ENCODE results near the gene BPGM.

The BPGM gene

DNA sequence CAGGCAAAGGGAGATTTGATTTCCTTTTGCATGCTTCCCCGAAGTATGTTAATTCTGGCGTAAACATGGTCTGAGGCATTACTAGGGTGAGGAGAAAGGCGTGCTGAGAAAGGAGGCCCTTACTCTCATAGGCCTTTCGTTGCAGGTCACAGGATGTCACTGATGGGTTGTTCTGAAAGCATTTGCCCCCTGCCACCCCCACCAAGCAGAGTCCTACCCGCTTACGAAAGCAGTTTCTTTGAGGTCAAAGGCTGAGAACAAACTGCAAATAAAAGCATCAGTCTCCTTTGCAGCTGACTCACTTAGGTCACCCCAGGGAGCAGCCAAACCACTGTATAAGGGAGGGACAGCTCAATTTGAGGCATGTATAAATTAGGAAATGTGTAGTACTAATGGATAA lies 57.1 kb downstream of the BPGM start:
- Histone ChIP-seq H3K27me3 (no peaks in the 10 kb centered on the region), H3K36me3 (no peaks in the 10 kb centered on the region), H3K4me3 (ENCODE audit: low read depth in 1 of 2, low read length in 1 of 2) (no peak overlapping the region), H3K27ac (no peak overlapping the region), H3K9me3 (no peaks in the 10 kb centered on the region), H3K4me1 (ENCODE audit: control insufficient read depth in 1 of 2, insufficient read depth in 1 of 2, low read depth in 1 of 2, low read length in 1 of 2) (no peaks in the 10 kb centered on the region)
- TF ChIP-seq, protein P1, sequence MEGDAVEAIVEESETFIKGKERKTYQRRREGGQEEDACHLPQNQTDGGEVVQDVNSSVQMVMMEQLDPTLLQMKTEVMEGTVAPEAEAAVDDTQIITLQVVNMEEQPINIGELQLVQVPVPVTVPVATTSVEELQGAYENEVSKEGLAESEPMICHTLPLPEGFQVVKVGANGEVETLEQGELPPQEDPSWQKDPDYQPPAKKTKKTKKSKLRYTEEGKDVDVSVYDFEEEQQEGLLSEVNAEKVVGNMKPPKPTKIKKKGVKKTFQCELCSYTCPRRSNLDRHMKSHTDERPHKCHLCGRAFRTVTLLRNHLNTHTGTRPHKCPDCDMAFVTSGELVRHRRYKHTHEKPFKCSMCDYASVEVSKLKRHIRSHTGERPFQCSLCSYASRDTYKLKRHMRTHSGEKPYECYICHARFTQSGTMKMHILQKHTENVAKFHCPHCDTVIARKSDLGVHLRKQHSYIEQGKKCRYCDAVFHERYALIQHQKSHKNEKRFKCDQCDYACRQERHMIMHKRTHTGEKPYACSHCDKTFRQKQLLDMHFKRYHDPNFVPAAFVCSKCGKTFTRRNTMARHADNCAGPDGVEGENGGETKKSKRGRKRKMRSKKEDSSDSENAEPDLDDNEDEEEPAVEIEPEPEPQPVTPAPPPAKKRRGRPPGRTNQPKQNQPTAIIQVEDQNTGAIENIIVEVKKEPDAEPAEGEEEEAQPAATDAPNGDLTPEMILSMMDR (IDR thresholded peaks at IDR 0.05) = no peak

DNA sequence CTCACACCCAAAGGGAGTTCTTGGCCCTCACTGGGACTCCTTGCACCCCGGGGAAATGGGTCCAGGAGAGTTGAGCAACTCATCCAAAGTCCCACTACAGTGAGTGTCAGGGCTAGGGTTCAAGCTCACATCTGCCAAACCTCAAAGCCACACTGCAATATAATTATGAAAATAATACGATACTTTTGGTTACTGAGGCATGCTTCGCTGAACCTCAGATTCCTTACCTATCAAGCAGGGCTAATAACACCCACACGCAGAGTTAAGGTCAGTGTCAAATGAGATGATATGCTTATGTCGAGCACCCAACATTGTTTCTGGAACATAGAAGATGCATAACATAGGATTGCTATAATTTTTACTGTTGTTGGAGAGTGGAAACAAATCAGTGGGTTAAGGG lies 58.2 kb downstream of the BPGM start:
- Histone ChIP-seq H3K27ac (no peak overlapping the region), H3K9me3 (no peaks in the 10 kb centered on the region), H3K36me3 (no peaks in the 10 kb centered on the region), H3K4me1 (ENCODE audit: control insufficient read depth in 1 of 2, insufficient read depth in 1 of 2, low read depth in 1 of 2, low read length in 1 of 2) (no peaks in the 10 kb centered on the region), H3K27me3 (no peaks in the 10 kb centered on the region), H3K4me3 (ENCODE audit: low read depth in 1 of 2, low read length in 1 of 2) (no peak overlapping the region)
- TF ChIP-seq, protein P1 (IDR thresholded peaks at IDR 0.05) = no peak

DNA sequence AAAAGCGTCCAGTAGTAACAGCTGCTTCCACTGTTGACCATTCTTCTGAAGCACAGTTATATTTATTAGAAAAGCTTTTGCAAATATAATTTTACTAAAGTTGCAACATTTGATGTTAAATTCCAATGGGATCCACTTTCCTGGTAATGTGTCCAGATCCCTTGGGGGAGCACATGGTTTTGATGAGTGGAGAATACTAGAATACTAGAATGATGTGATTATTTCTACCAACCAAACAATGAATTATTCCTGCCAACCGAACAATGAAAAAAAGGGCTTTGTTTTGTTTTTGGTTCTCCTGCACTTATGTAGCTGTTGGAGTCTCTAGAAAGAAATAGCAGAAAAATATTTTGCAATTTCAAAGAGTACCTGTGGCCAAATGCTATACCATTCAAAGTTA lies 59.1 kb downstream of the BPGM start:
- Histone ChIP-seq H3K27me3 (no peaks in the 10 kb centered on the region), H3K9me3 (no peaks in the 10 kb centered on the region), H3K4me3 (ENCODE audit: low read depth in 1 of 2, low read length in 1 of 2) (no peak overlapping the region), H3K36me3 (no peaks in the 10 kb centered on the region), H3K4me1 (ENCODE audit: control insufficient read depth in 1 of 2, insufficient read depth in 1 of 2, low read depth in 1 of 2, low read length in 1 of 2) (no peaks in the 10 kb centered on the region), H3K27ac (no peak overlapping the region)
- TF ChIP-seq, protein P1 (IDR thresholded peaks at IDR 0.05) = no peak

DNA sequence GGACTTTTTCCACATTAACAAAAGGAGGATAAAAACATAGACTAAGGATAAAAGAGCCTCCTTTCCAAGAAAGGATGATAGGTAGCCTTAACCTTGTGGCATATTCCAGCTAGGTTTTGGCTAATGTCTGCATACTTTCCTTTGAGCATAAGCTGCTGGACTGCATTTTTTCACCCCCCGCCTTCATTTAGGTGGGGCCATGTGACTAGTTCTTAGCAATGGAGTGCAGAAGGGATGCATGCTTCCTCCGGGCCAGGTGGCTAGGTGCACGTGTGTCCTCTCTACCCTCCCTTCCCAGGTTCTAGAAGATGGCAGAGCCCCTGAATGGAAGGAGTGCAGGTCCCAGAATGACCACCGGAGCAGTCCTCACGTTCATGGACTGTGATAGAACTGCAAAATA lies 59.8 kb downstream of the BPGM start:
- Histone ChIP-seq H3K4me1 (ENCODE audit: control insufficient read depth in 1 of 2, insufficient read depth in 1 of 2, low read depth in 1 of 2, low read length in 1 of 2) (no peaks in the 10 kb centered on the region), H3K4me3 (ENCODE audit: low read depth in 1 of 2, low read length in 1 of 2) (no peak overlapping the region)

DNA sequence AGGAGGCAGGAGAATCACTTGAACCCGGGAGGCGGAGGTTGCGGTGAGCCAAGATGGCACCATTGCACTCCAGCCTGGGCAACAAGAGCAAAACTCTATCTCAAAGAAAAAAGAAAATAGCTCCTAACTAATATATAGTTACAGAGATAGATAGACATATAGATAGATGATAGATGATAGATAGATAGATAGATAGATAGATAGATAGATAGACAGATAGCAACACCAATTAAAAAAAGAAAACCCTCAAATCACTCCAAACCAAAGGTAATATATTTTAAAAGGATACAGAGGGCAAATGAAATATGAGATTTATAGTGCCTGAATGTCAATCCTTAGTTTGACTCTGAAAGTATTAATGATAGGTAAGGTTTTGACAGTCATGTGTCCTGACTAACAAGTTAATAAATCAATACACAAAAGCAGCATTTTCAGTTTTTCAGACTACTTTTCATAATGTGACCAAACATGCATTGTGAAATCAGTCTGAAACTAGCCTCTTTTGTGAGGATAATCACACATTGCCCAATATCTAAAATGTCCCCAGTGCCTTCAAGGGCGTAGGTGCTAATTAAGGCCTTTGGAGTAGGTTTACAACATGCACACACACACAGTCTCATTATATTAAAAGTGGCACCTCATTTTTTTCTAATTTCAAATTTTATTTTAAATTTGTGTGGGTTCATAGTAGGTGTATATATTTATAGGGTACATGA lies 61.2 kb downstream of the BPGM start:
- Histone ChIP-seq H3K27ac (no peak overlapping the region), H3K4me1 (ENCODE audit: control insufficient read depth in 1 of 2, insufficient read depth in 1 of 2, low read depth in 1 of 2, low read length in 1 of 2) (no peaks in the 10 kb centered on the region), H3K4me3 (ENCODE audit: low read depth in 1 of 2, low read length in 1 of 2) (no peak overlapping the region), H3K36me3 (no peaks in the 10 kb centered on the region), H3K9me3 (no peaks in the 10 kb centered on the region), H3K27me3 (no peaks in the 10 kb centered on the region)
- TF ChIP-seq, protein P1 (IDR thresholded peaks at IDR 0.05) = no peak

More for the DNA sequence above, 59.8 kb downstream of the BPGM start:
- Histone ChIP-seq H3K27me3 (no peaks in the 10 kb centered on the region), H3K27ac (no peak overlapping the region), H3K36me3 (no peaks in the 10 kb centered on the region), H3K9me3 (no peaks in the 10 kb centered on the region)
- TF ChIP-seq, protein P1 (IDR thresholded peaks at IDR 0.05) = no peak
